K562 (cell line): ENCODE measurements around the gene IL17RC. TPM values are rescaled to one million over a fixed set of nuclear protein-coding genes. Genes with fewer than 3 reads are reported as not detected.

Experiments used
- ASH1L ChIP-seq: fragments of 450-650 bp; IDR thresholded peaks from 2 replicates; pipeline ENCODE4 v1.6.1; 2018; ENCODE audit warnings: borderline replicate concordance, mild to moderate bottlenecking, low read depth; ENCODE audit not compliant: partially characterized antibody
- GABPB2 ChIP-seq: fragments of 250-450 bp; sonication (Bioruptor Pico); conservative IDR thresholded peaks from 2 replicates; pipeline ENCODE4 v1.5.1; 2021; ENCODE audit warnings: mild to moderate bottlenecking
- HLTF ChIP-seq: fragments of 450-650 bp; IDR thresholded peaks from 2 replicates; pipeline ENCODE4 v1.6.1; 2016
- L3MBTL2 ChIP-seq: fragments of 450-650 bp; IDR thresholded peaks from 2 replicates; pipeline ENCODE4 v1.6.1; 2016; ENCODE audit warnings: mild to moderate bottlenecking, moderate library complexity
- MCM5 ChIP-seq: fragments of 450-650 bp; IDR thresholded peaks from 2 replicates; pipeline ENCODE4 v1.6.1; 2016; ENCODE audit warnings: low read depth
- TAL1 ChIP-seq: fragments of 450-650 bp; IDR thresholded peaks from 2 replicates; pipeline ENCODE4 v1.6.1; 2016; ENCODE audit warnings: mild to moderate bottlenecking
- VEZF1 ChIP-seq: fragments of 200-800 bp; sonication (Bioruptor generic); IDR thresholded peaks from 2 replicates; pipeline ENCODE4 v1.6.1; 2017; ENCODE audit warnings: missing genetic modification characterization, missing compliant biosample characterization
- ZNF12 ChIP-seq: sonication (generic); formaldehyde crosslinking; IDR thresholded peaks from 2 replicates; pipeline ENCODE4 v1.4.0; 2020; ENCODE audit warnings: mild to moderate bottlenecking, missing genetic modification reagents
- ZNF3 ChIP-seq: fragments of 250-450 bp; sonication (Bioruptor Pico); IDR thresholded peaks from 2 replicates; pipeline ENCODE4 v1.5.0; 2021; ENCODE audit warnings: mild to moderate bottlenecking, moderate library complexity
- ZNF445 ChIP-seq: fragments of 250-450 bp; sonication (Bioruptor Pico); IDR thresholded peaks from 2 replicates; pipeline ENCODE4 v1.4.0; 2020; ENCODE audit warnings: low read depth, mild to moderate bottlenecking, moderate library complexity
- ZNF778 ChIP-seq: fragments of 450-650 bp; formaldehyde crosslinking; IDR thresholded peaks from 2 replicates; pipeline ENCODE4 v1.4.0; 2020; ENCODE audit warnings: mild to moderate bottlenecking, moderate library complexity
- polyA plus RNA-seq, 8 experiments: library from polyadenylated mRNA; depleted of rRNA in 4 of 8; stranded (reverse) in 5 of 8; unstranded in 3 of 8; fragments of >200 nt; fragmentation: Nextera tagmentation in 2 of 8; fragmentation: Illumina TruSeq in 1 of 8; extraction: Ambion mirVana in 2 of 8; extraction: Trizol in 1 of 8; gene quantifications; 2 replicates each; pipeline versions ENCODE4 v1.2.1 to v1.2.3, GENCODE V29; 2011 to 2014; ENCODE audit warnings: inconsistent platforms in 1 of 8, missing spikeins in 1 of 8
- total RNA-seq, 7 experiments: library from RNA; depleted of rRNA in 6 of 7; stranded (reverse); fragments of >200 nt in 6 of 7; fragmentation: Illumina TruSeq in 2 of 7; extraction: Trizol in 2 of 7; gene quantifications; 2 replicates each; pipeline versions ENCODE4 v1.2.1 to v1.2.3, GENCODE V29; 2011 to 2021; ENCODE audit warnings: low replicate concordance in 1 of 7
- TF ChIP-seq, protein P1 (sequence below): fragments of 200-800 bp; sonication (Bioruptor generic); IDR thresholded peaks from 2 replicates; pipeline ENCODE4 v1.6.1; 2017; ENCODE audit warnings: missing genetic modification characterization, missing compliant biosample characterization
- TF ChIP-seq, protein P2 (sequence below): fragments of 450-650 bp; IDR thresholded peaks from 2 replicates; pipeline ENCODE4 v1.6.1; 2016; ENCODE audit warnings: low read depth, mild to moderate bottlenecking, moderate library complexity
- TF ChIP-seq, protein P3 (sequence below), 2 experiments: fragments of 250-450 bp in 1 of 2; fragments of 450-650 bp in 1 of 2; sonication (Bioruptor Pico) in 1 of 2; IDR thresholded peaks; 2 replicates each; pipeline versions ENCODE4 v1.6.1 to v1.8.0; 2016 to 2021; ENCODE audit warnings: mild to moderate bottlenecking in 2 of 2, moderate library complexity in 2 of 2, missing compliant biosample characterization in 1 of 2, missing genetic modification characterization in 1 of 2
- TF ChIP-seq, protein P4 (sequence below): fragments of 450-650 bp; IDR thresholded peaks from 2 replicates; pipeline ENCODE4 v1.7.0; 2016; ENCODE audit warnings: borderline replicate concordance
- TF ChIP-seq, protein P5 (sequence below): fragments of 450-650 bp; formaldehyde crosslinking; conservative IDR thresholded peaks from 2 replicates; pipeline ENCODE4 v1.4.0; 2022; ENCODE audit warnings: mild to moderate bottlenecking, missing genetic modification characterization

IL17RC gene
- total and polyA plus RNA-seq, 9 of the 15 experiments (the other 6 are each of a cell fraction or from before 2014, with no cell fraction given) = 0.15 to 11.4 (median 7.1) TPM; not detected in 1

GRCh38 chr3:9980251-9980650 lies 63.4 kb downstream of the IL17RC start (continued):
- no peak for TF ChIP-seq ZNF778 (CRISPR knock-in tag)
- TF ChIP-seq ZNF445 (CRISPR knock-in tag) = no peak
- TF ChIP-seq L3MBTL2 = no peak
- no peak for TF ChIP-seq MCM5
- TF ChIP-seq, protein P1, sequence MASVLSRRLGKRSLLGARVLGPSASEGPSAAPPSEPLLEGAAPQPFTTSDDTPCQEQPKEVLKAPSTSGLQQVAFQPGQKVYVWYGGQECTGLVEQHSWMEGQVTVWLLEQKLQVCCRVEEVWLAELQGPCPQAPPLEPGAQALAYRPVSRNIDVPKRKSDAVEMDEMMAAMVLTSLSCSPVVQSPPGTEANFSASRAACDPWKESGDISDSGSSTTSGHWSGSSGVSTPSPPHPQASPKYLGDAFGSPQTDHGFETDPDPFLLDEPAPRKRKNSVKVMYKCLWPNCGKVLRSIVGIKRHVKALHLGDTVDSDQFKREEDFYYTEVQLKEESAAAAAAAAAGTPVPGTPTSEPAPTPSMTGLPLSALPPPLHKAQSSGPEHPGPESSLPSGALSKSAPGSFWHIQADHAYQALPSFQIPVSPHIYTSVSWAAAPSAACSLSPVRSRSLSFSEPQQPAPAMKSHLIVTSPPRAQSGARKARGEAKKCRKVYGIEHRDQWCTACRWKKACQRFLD (CRISPR knock-in tag) = 0 out of 2 replicates have a peak, but pooled peaks have one; percentile 38
- TF ChIP-seq, protein P2, sequence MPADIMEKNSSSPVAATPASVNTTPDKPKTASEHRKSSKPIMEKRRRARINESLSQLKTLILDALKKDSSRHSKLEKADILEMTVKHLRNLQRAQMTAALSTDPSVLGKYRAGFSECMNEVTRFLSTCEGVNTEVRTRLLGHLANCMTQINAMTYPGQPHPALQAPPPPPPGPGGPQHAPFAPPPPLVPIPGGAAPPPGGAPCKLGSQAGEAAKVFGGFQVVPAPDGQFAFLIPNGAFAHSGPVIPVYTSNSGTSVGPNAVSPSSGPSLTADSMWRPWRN = no peak
- TF ChIP-seq ZNF12 = no peak
- no peak for TF ChIP-seq TAL1
- TF ChIP-seq ASH1L = peak; percentile 13
- no peak for TF ChIP-seq HLTF
- TF ChIP-seq, protein P3, sequence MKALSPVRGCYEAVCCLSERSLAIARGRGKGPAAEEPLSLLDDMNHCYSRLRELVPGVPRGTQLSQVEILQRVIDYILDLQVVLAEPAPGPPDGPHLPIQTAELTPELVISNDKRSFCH (CRISPR knock-in tag; IDR thresholded peaks at IDR 0.05) = no peak
- TF ChIP-seq, protein P3 (tag; IDR thresholded peaks at IDR 0.05) = no peak
- no peak for TF ChIP-seq GABPB2 (CRISPR knock-in tag)
- TF ChIP-seq, protein P4, sequence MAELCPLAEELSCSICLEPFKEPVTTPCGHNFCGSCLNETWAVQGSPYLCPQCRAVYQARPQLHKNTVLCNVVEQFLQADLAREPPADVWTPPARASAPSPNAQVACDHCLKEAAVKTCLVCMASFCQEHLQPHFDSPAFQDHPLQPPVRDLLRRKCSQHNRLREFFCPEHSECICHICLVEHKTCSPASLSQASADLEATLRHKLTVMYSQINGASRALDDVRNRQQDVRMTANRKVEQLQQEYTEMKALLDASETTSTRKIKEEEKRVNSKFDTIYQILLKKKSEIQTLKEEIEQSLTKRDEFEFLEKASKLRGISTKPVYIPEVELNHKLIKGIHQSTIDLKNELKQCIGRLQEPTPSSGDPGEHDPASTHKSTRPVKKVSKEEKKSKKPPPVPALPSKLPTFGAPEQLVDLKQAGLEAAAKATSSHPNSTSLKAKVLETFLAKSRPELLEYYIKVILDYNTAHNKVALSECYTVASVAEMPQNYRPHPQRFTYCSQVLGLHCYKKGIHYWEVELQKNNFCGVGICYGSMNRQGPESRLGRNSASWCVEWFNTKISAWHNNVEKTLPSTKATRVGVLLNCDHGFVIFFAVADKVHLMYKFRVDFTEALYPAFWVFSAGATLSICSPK = 0 out of 2 replicates have a peak, but pooled peaks have one; percentile 17
- TF ChIP-seq VEZF1 (CRISPR knock-in tag) = no peak
- no peak for TF ChIP-seq ZNF3
- TF ChIP-seq, protein P5, sequence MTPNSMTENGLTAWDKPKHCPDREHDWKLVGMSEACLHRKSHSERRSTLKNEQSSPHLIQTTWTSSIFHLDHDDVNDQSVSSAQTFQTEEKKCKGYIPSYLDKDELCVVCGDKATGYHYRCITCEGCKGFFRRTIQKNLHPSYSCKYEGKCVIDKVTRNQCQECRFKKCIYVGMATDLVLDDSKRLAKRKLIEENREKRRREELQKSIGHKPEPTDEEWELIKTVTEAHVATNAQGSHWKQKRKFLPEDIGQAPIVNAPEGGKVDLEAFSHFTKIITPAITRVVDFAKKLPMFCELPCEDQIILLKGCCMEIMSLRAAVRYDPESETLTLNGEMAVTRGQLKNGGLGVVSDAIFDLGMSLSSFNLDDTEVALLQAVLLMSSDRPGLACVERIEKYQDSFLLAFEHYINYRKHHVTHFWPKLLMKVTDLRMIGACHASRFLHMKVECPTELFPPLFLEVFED (CRISPR knock-in tag) = no peak
